ENCODE data around the gene FBXO3. TPM values are rescaled to one million over a fixed set of nuclear protein-coding genes. Genes with fewer than 3 reads are reported as not detected.
A peak's percentile ranks its signal among the peaks of the same experiment; 100 is the strongest.
"Not testable (repeated sequence)": the region's sequence is repeated elsewhere in the genome, so short reads cannot be mapped to it uniquely, and the experiment has no call there.

Gene FBXO3
- 11.3 TPM for polyA plus RNA-seq (2013, experiment 1 of 2)
- 14.0 TPM for polyA plus RNA-seq (2013, experiment 2 of 2)

- Histone ChIP-seq H3K4ac (ENCODE audit: low read depth, low read length) (peak within 1 kb of the TSS; percentile 17), H4K5ac (ENCODE audit: low read length) (no peak within 1 kb of the TSS), H3K56ac (ENCODE audit: low read length) (peak within 1 kb of the TSS; percentile 92), H3K4me3 (ENCODE audit: low read length) (peak within 1 kb of the TSS; percentile 85), H3K27ac (ENCODE audit: low read depth, low read length) (no peak within 1 kb of the TSS), H3K23ac (ENCODE audit: low read length) (no peak within 1 kb of the TSS), H3K79me1 (ENCODE audit: low read length) (no peaks in the 10 kb centered on the region), H3K9ac (ENCODE audit: low read length) (peak within 1 kb of the TSS; percentile 74), H2AK5ac (ENCODE audit: low read length) (no peak within 1 kb of the TSS), H3K4me1 (ENCODE audit: control insufficient read depth, low read depth, low read length) (peaks cover 14% of the 10 kb centered on the region), H2BK15ac (replicated peaks; ENCODE audit: low read depth) (no peak within 1 kb of the TSS), H2BK120ac (ENCODE audit: low read depth, low read length) (no peak within 1 kb of the TSS), H3K18ac (ENCODE audit: low read length) (peak within 1 kb of the TSS; percentile 73), H3K79me2 (ENCODE audit: control insufficient read depth, insufficient read depth, low read length) (no peaks in the 10 kb centered on the region), H3K27me3 (ENCODE audit: insufficient read depth, low read length, poor library complexity) (no peaks in the 10 kb centered on the region), H4K8ac (ENCODE audit: low read depth, low read length) (no peak within 1 kb of the TSS), H3K4me2 (ENCODE audit: low read length) (peak within 1 kb of the TSS; percentile 82), H2BK5ac (ENCODE audit: low read length) (no peak within 1 kb of the TSS), H3K36me3 (ENCODE audit: control insufficient read depth, insufficient read depth, low read length) (no peaks in the 10 kb centered on the region)
- peak; percentile 93 for DNase-seq
- no CpG with 5 or more reads among the region's 64 CpGs for WGBS (ENCODE audit: extremely low coverage, insufficient coverage, low lambda C conversion rate)
Observed at GRCh38 chr11:33773987-33774735, at the start of gene FBXO3. FBXO3 (minus strand) TSS chr11:33774520; CDS start chr11:33774497, 23 bp downstream.

- H3K4me1 ChIP-seq (ENCODE audit: control insufficient read depth, low read depth, low read length); H3K56ac ChIP-seq (ENCODE audit: low read length); H4K8ac ChIP-seq (ENCODE audit: low read depth, low read length); H3K79me1 ChIP-seq (ENCODE audit: low read length); H2BK15ac ChIP-seq (replicated peaks; ENCODE audit: low read depth); H3K4ac ChIP-seq (ENCODE audit: low read depth, low read length); H3K27ac ChIP-seq (ENCODE audit: low read depth, low read length); H3K18ac ChIP-seq (ENCODE audit: low read length); H2BK5ac ChIP-seq (ENCODE audit: low read length); H3K36me3 ChIP-seq (ENCODE audit: control insufficient read depth, insufficient read depth, low read length); H2AK5ac ChIP-seq (ENCODE audit: low read length); H3K4me3 ChIP-seq (ENCODE audit: low read length); H2BK120ac ChIP-seq (ENCODE audit: low read depth, low read length); H3K4me2 ChIP-seq (ENCODE audit: low read length); DNase-seq; H3K9ac ChIP-seq (ENCODE audit: low read length); H3K79me2 ChIP-seq (ENCODE audit: control insufficient read depth, insufficient read depth, low read length); H3K27me3 ChIP-seq (ENCODE audit: insufficient read depth, low read length, poor library complexity); H3K23ac ChIP-seq (ENCODE audit: low read length); H4K5ac ChIP-seq (ENCODE audit: low read length): not testable (repeated sequence)
- WGBS (ENCODE audit: extremely low coverage, insufficient coverage, low lambda C conversion rate): no CpG with 5 or more reads among the region's 3 CpGs
Observed at GRCh38 chr11:33822981-33823380, 48.7 kb upstream of the FBXO3 start.

- H4K5ac ChIP-seq (ENCODE audit: low read length): no peak overlapping the region
- no peak overlapping the region for H3K9ac ChIP-seq (ENCODE audit: low read length)
- H3K18ac ChIP-seq (ENCODE audit: low read length): no peak overlapping the region
- no peak overlapping the region for H2BK15ac ChIP-seq (replicated peaks; ENCODE audit: low read depth)
- H2BK5ac ChIP-seq (ENCODE audit: low read length): no peak overlapping the region
- no peak overlapping the region for H3K4ac ChIP-seq (ENCODE audit: low read depth, low read length)
- no peaks in the 10 kb centered on the region for H3K27me3 ChIP-seq (ENCODE audit: insufficient read depth, low read length, poor library complexity)
- no peak overlapping the region for H2BK120ac ChIP-seq (ENCODE audit: low read depth, low read length)
- no peaks in the 10 kb centered on the region for H3K36me3 ChIP-seq (ENCODE audit: control insufficient read depth, insufficient read depth, low read length)
- no peak overlapping the region for H3K23ac ChIP-seq (ENCODE audit: low read length)
- H2AK5ac ChIP-seq (ENCODE audit: low read length): no peak overlapping the region
- no CpG with 5 or more reads among the region's 16 CpGs for WGBS (ENCODE audit: extremely low coverage, insufficient coverage, low lambda C conversion rate)
- H3K79me1 ChIP-seq (ENCODE audit: low read length): no peaks in the 10 kb centered on the region
- H3K27ac ChIP-seq (ENCODE audit: low read depth, low read length): no peak overlapping the region
- H3K4me2 ChIP-seq (ENCODE audit: low read length): no peak overlapping the region
- no peak overlapping the region for H3K4me3 ChIP-seq (ENCODE audit: low read length)
- DNase-seq: no peak
- no peak overlapping the region for H3K56ac ChIP-seq (ENCODE audit: low read length)
- no peak overlapping the region for H4K8ac ChIP-seq (ENCODE audit: low read depth, low read length)
- H3K79me2 ChIP-seq (ENCODE audit: control insufficient read depth, insufficient read depth, low read length): no peaks in the 10 kb centered on the region
- no peaks in the 10 kb centered on the region for H3K4me1 ChIP-seq (ENCODE audit: control insufficient read depth, low read depth, low read length)
Observed at GRCh38 chr11:33819278-33820035, 45.1 kb upstream of the FBXO3 start.

GRCh38 chr11:33808228-33808828 lies 34.0 kb upstream of the FBXO3 start:
- H3K36me3 ChIP-seq (ENCODE audit: control insufficient read depth, insufficient read depth, low read length): no peaks in the 10 kb centered on the region
- H3K79me1 ChIP-seq (ENCODE audit: low read length): no peaks in the 10 kb centered on the region
- no peaks in the 10 kb centered on the region for H3K4me1 ChIP-seq (ENCODE audit: control insufficient read depth, low read depth, low read length)
- no peaks in the 10 kb centered on the region for H3K79me2 ChIP-seq (ENCODE audit: control insufficient read depth, insufficient read depth, low read length)
- no CpG with 5 or more reads among the region's 12 CpGs for WGBS (ENCODE audit: extremely low coverage, insufficient coverage, low lambda C conversion rate)
- H2BK120ac ChIP-seq (ENCODE audit: low read depth, low read length): no peak overlapping the region
- peak; percentile 89 for DNase-seq
- H3K4ac ChIP-seq (ENCODE audit: low read depth, low read length): no peak overlapping the region
- no peak overlapping the region for H4K8ac ChIP-seq (ENCODE audit: low read depth, low read length)
- H3K4me2 ChIP-seq (ENCODE audit: low read length): no peak overlapping the region
- H3K9ac ChIP-seq (ENCODE audit: low read length): no peak overlapping the region
- no peak overlapping the region for H3K4me3 ChIP-seq (ENCODE audit: low read length)
- H4K5ac ChIP-seq (ENCODE audit: low read length): no peak overlapping the region
- H3K18ac ChIP-seq (ENCODE audit: low read length): no peak overlapping the region
- H3K27ac ChIP-seq (ENCODE audit: low read depth, low read length): no peak overlapping the region
- no peak overlapping the region for H3K56ac ChIP-seq (ENCODE audit: low read length)
- H2BK15ac ChIP-seq (replicated peaks; ENCODE audit: low read depth): no peak overlapping the region
- no peak overlapping the region for H2BK5ac ChIP-seq (ENCODE audit: low read length)
- H2AK5ac ChIP-seq (ENCODE audit: low read length): no peak overlapping the region
- no peaks in the 10 kb centered on the region for H3K27me3 ChIP-seq (ENCODE audit: insufficient read depth, low read length, poor library complexity)
- H3K23ac ChIP-seq (ENCODE audit: low read length): no peak overlapping the region

GRCh38 chr11:33804471-33804870 lies 30.2 kb upstream of the FBXO3 start:
- Histone ChIP-seq H3K4ac (ENCODE audit: low read depth, low read length) (no peak overlapping the region), H3K23ac (ENCODE audit: low read length) (no peak overlapping the region), H2BK15ac (replicated peaks; ENCODE audit: low read depth) (no peak overlapping the region), H2AK5ac (ENCODE audit: low read length) (no peak overlapping the region), H3K79me2 (ENCODE audit: control insufficient read depth, insufficient read depth, low read length) (no peaks in the 10 kb centered on the region), H4K8ac (ENCODE audit: low read depth, low read length) (no peak overlapping the region), H3K79me1 (ENCODE audit: low read length) (no peaks in the 10 kb centered on the region), H3K56ac (ENCODE audit: low read length) (no peak overlapping the region), H3K4me3 (ENCODE audit: low read length) (no peak overlapping the region), H3K9ac (ENCODE audit: low read length) (no peak overlapping the region), H4K5ac (ENCODE audit: low read length) (no peak overlapping the region), H3K36me3 (ENCODE audit: control insufficient read depth, insufficient read depth, low read length) (no peaks in the 10 kb centered on the region), H3K27ac (ENCODE audit: low read depth, low read length) (no peak overlapping the region), H3K27me3 (ENCODE audit: insufficient read depth, low read length, poor library complexity) (peaks cover 2% of the 10 kb centered on the region), H2BK5ac (ENCODE audit: low read length) (no peak overlapping the region), H3K4me1 (ENCODE audit: control insufficient read depth, low read depth, low read length) (no peaks in the 10 kb centered on the region), H3K4me2 (ENCODE audit: low read length) (no peak overlapping the region), H3K18ac (ENCODE audit: low read length) (no peak overlapping the region), H2BK120ac (ENCODE audit: low read depth, low read length) (no peak overlapping the region)
- no CpG with 5 or more reads among the region's 2 CpGs for WGBS (ENCODE audit: extremely low coverage, insufficient coverage, low lambda C conversion rate)
- DNase-seq: no peak

All from mesendoderm (in vitro differentiated cells).